Measurements from ENCODE around the gene HS3ST4.

- TF ChIP-seq CTCF (IDR thresholded peaks at IDR 0.05): no peak
- no peak for TF ChIP-seq POLR2AphosphoS5 (IDR thresholded peaks at IDR 0.05)
- no peak for TF ChIP-seq POLR2A (IDR thresholded peaks at IDR 0.05)
- TF ChIP-seq EP300 (IDR thresholded peaks at IDR 0.05): no peak
Observed at GRCh38 chr16:26041952-26042668, 350.4 kb downstream of the HS3ST4 start.

All from suprapubic skin (tissue), 4 donors.